ENCODE measurements around the gene RHEB.

GRCh38 chr7:151518105-151518946 lies 1.4 kb downstream of the RHEB start:
- no peak for TF ChIP-seq CTCF (IDR thresholded peaks at IDR 0.05; ENCODE audit: low read depth, low read length)
- no peak for TF ChIP-seq EZH2phosphoT487 (IDR thresholded peaks at IDR 0.05; ENCODE audit: low read depth)
